Tibial artery (tissue), 4 donors: ENCODE results near the gene KRT6B.
"Not testable (repeated sequence)": the region's sequence is repeated elsewhere in the genome, so short reads cannot be mapped to it uniquely, and the experiment has no call there.

Experiments used
- DNase-seq, 2 donors: peaks; one replicate each; pipeline ENCODE4 v3.0.0-alpha.2; 2019
- H3K27ac ChIP-seq, 2 donors: fragments of 200-600 bp; sonication (generic) in 1 of 2; 1 replicate in 1 of 2; 2 replicates in 1 of 2; pipeline ENCODE4 v1.5.1; 2018 to 2019; ENCODE audit warnings: mild to moderate bottlenecking in 1 of 2
- H3K27me3 ChIP-seq, 2 donors: fragments of 200-600 bp; sonication (generic) in 1 of 2; one replicate each; pipeline versions ENCODE4 v1.5.1 to v1.6.0; 2016 to 2019
- H3K36me3 ChIP-seq, 3 donors: fragments of 200-600 bp; sonication (generic) in 2 of 3; one replicate each; pipeline ENCODE4 v1.5.1; 2016 to 2019; ENCODE audit warnings: mild to moderate bottlenecking in 2 of 3
- H3K4me1 ChIP-seq, 4 donors: fragments of 200-600 bp; sonication (generic) in 2 of 4; 1 replicate in 3 of 4; 2 replicates in 1 of 4; pipeline ENCODE4 v1.5.1; 2016 to 2019
- H3K4me3 ChIP-seq, 2 donors: fragments of 200-600 bp; sonication (generic) in 1 of 2; 1 replicate in 1 of 2; 2 replicates in 1 of 2; pipeline ENCODE4 v1.5.1; 2018 to 2019; ENCODE audit warnings: mild to moderate bottlenecking in 2 of 2
- H3K9me3 ChIP-seq, 3 donors: fragments of 200-600 bp; sonication (generic) in 1 of 3; one replicate each; pipeline ENCODE4 v1.5.1; 2016 to 2019
- intact Hi-C: fragments of 100-400 bp; cut with DNase I; formaldehyde crosslinking; loops from one replicate; pipeline ENCODE4 v1.15.0; 2023; ENCODE audit warnings: low total_unique reads
- TF ChIP-seq, protein P1 (sequence below), 2 experiments: fragments of 200-600 bp in 1 of 2; fragments of 450-650 bp in 1 of 2; IDR thresholded peaks; one replicate each; pipeline ENCODE4 v1.5.1; 2017 to 2019; ENCODE audit warnings: antibody characterized with exemption in 2 of 2, mild to moderate bottlenecking in 1 of 2, moderate library complexity in 1 of 2

Gene KRT6B

DNA sequence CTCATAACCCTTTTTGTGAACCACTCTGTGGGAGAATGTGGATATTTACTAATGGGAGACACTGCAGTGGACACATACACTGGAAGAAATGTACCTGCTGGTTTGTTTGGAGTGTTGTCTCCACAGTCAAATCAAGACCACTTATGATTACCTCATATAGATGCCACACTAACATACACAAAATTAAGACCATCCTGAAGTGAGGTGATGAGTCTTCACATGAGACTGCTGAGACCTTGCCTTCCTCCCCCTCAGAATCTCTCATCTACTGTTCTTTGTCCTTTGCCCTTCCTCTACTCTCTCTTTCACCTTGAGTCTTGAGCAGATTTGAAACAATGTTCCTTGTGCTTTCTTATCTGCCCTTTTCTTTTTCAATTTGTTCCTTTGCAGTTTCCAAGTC, 36.8 kb upstream of the KRT6B start:
- peaks cover 0 to 2% of the 10 kb centered on the region in 2 donors for H3K27me3 ChIP-seq
- TF ChIP-seq, protein P1, sequence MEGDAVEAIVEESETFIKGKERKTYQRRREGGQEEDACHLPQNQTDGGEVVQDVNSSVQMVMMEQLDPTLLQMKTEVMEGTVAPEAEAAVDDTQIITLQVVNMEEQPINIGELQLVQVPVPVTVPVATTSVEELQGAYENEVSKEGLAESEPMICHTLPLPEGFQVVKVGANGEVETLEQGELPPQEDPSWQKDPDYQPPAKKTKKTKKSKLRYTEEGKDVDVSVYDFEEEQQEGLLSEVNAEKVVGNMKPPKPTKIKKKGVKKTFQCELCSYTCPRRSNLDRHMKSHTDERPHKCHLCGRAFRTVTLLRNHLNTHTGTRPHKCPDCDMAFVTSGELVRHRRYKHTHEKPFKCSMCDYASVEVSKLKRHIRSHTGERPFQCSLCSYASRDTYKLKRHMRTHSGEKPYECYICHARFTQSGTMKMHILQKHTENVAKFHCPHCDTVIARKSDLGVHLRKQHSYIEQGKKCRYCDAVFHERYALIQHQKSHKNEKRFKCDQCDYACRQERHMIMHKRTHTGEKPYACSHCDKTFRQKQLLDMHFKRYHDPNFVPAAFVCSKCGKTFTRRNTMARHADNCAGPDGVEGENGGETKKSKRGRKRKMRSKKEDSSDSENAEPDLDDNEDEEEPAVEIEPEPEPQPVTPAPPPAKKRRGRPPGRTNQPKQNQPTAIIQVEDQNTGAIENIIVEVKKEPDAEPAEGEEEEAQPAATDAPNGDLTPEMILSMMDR (IDR thresholded peaks at IDR 0.05) = no peak
- H3K36me3 ChIP-seq = no peaks in the 10 kb centered on the region
- H3K4me1 ChIP-seq = no peaks in the 10 kb centered on the region
- DNase-seq = no peak
- no peak overlapping the region for H3K27ac ChIP-seq
- no peaks in the 10 kb centered on the region for H3K9me3 ChIP-seq
- intact Hi-C loops = no loop called here
- no peak overlapping the region for H3K4me3 ChIP-seq

DNA sequence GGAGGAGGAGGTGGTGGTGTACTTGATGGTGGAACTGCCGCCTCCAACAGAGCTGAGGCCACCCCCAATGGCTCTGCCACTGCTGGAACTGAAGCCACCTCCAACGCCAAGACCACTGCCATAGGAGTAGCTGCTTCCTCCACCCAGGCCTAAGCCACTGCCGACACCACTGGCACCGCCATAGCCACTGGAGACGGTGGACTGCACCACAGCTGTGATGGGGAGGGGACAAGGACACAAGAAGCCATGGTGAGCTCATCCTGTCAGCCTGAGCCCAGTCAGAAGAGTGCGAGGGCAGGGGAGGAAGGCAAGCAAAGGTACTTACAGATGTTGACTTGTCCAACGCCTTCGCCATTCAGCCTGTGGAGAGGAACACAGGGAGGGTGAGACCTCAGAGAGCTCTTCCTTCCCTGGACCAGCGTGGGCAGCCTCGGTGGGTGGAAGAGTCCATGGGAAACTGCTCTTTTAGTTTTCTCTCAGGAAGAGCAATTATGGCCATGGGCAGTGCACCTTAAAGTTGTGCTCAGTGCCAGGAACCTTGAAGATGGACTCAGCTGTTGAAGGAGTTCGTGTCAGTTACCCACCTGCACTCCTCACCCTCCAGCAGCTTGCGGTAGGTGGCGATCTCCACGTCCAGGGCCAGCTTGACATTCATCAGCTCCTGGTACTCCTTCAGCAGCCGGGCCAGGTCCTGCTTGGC, 35.9 kb upstream of the KRT6B start:
- H3K36me3 ChIP-seq, intact Hi-C loops, H3K9me3 ChIP-seq, DNase-seq, H3K27me3 ChIP-seq, H3K4me1 ChIP-seq, H3K27ac ChIP-seq, H3K4me3 ChIP-seq: not testable (repeated sequence)

DNA sequence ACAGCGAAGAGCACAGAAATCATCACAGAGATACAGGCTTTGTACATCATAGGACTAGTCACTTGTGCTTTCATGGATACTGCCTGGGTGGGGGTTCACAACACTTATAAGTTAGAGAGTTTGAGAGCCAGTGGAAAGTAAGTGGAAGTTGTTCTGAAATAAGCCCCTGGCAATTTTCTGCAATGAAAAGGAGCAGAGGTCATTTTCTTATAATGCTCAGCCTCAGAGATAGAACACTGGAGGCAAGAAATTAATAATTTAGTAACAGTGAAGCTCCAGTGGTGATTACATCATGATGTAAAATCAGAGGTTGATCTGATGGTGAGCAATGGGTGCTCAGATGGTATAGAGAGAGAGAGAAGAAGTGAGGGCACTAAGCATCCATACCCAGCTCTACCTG, 35.3 kb upstream of the KRT6B start:
- intact Hi-C loops = no loop called here
- Histone ChIP-seq H3K4me1 (no peaks in the 10 kb centered on the region), H3K27ac (no peak overlapping the region), H3K4me3 (no peak overlapping the region), H3K27me3 (peaks cover 0 to 2% of the 10 kb centered on the region in 2 donors), H3K9me3 (no peaks in the 10 kb centered on the region), H3K36me3 (no peaks in the 10 kb centered on the region)
- TF ChIP-seq, protein P1 (IDR thresholded peaks at IDR 0.05) = no peak
- DNase-seq = no peak

DNA sequence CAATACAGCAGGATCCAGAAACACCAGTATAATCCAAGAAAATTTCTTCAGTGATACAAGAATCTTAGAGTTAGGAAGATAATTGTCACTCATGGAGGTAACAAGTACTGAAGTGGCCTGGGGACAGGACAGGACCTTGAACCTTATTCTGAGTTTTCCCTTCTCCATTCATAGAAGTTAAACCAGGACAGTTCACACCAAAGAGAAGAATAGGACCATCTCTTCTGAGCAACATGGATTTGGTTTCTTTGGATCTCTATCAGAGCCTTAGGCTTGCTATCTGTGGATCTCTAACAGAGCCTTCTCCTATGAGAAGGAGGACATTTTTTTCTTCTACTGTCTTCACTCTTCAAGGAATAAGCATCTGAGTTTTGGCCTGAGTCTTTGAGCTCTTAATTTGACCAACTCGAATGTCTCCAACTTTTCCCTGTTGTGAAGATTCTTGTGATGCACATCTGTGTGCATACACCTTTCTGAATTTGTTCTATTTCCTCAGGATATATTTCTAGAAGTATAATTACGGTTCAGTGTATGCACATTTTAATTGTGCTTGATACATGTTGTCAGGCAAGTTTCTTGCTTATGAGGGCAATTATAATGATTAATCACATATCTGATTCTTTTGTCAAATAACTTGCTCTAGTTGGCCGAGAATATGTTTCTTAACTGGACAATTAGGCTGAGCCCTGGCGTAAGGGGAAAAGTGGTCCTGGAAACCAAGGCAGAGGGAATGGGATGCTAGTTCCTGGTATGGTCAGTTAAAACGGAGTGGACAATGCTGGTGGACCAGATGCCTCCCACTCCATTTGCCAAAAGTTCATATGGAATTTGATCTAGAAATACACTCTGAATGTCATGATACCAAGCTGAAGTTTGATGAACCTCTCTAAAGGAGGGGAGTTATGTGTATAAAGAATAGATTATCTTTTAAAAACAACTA, 34.5 kb upstream of the KRT6B start:
- Histone ChIP-seq H3K27ac (no peak overlapping the region), H3K36me3 (no peaks in the 10 kb centered on the region), H3K4me1 (no peaks in the 10 kb centered on the region), H3K4me3 (no peak overlapping the region), H3K9me3 (no peaks in the 10 kb centered on the region), H3K27me3 (no peaks in the 10 kb centered on the region)
- TF ChIP-seq, protein P1 (IDR thresholded peaks at IDR 0.05) = no peak
- no peak for DNase-seq
- intact Hi-C loops = no loop called here

DNA sequence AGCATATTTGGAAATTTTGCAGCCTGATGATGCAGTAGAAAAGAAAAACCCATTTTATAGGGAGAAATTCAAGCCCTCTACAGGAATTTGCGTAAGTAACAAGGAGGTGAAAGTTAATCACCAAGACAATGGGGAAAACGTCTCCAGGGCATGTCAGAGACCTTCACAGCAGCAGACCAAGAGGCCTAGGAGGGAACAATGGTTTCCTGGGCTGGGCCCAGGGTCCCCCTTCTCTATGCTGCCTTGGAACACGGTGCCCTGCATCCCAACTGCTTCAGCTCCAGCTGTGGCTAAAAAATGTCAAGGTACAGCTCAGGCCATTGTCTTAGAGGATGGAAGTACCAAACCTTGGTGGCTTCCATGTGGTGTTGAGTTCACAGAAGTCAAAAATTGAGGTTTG, 28.1 kb upstream of the KRT6B start:
- H3K27me3 ChIP-seq = no peaks in the 10 kb centered on the region
- H3K27ac ChIP-seq = no peak overlapping the region
- H3K4me1 ChIP-seq = no peaks in the 10 kb centered on the region
- intact Hi-C loops = no loop called here
- no peak for DNase-seq
- H3K36me3 ChIP-seq = no peaks in the 10 kb centered on the region
- no peaks in the 10 kb centered on the region for H3K9me3 ChIP-seq
- TF ChIP-seq, protein P1 (IDR thresholded peaks at IDR 0.05) = no peak
- no peak overlapping the region for H3K4me3 ChIP-seq

DNA sequence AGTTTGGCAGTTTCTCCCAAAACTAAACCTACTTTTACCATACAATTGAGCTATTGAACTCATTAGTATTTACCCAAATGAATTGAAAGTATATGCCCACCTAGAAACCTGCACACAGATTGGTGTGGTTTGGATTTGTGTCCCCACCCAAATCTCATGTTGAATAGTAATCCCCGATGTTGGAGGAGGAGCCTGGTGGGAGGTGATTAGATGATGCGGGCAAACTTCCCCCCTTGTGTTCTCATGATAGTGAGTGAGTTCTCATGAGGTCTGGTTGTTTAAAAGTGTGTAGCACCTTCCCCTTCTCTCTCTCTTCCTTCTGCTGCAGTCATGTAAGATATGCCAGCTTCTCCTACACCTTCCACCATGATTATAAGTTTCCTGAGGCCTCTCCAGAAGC, 25.7 kb upstream of the KRT6B start:
- H3K4me1 ChIP-seq = no peaks in the 10 kb centered on the region
- intact Hi-C loops = no loop called here
- DNase-seq = no peak
- H3K27me3 ChIP-seq = no peaks in the 10 kb centered on the region
- no peak overlapping the region for H3K4me3 ChIP-seq
- no peaks in the 10 kb centered on the region for H3K9me3 ChIP-seq
- H3K36me3 ChIP-seq = no peaks in the 10 kb centered on the region
- TF ChIP-seq, protein P1 (IDR thresholded peaks at IDR 0.05) = no peak
- no peak overlapping the region for H3K27ac ChIP-seq
